MV-4-11 (cell line): ENCODE results near the gene PLD6.
"Not testable (repeated sequence)": the region's sequence is repeated elsewhere in the genome, so short reads cannot be mapped to it uniquely, and the experiment has no call there.

Experiments used
- DNase-seq: peaks from one replicate; lab custom pipeline; 2025; lab: John Stamatoyannopoulos, UW

PLD6 gene

GRCh38 chr17:17175917-17176316 lies 30.2 kb downstream of the PLD6 start:
- DNase-seq: peak; percentile 61

GRCh38 chr17:17175340-17175739 lies 30.8 kb downstream of the PLD6 start:
- DNase-seq: no peak

GRCh38 chr17:17173921-17174320 lies 32.2 kb downstream of the PLD6 start:
- no peak for DNase-seq

GRCh38 chr17:17172990-17173389 lies 33.1 kb downstream of the PLD6 start:
- DNase-seq: peak; percentile 86

GRCh38 chr17:17172001-17172939 lies 33.9 kb downstream of the PLD6 start:
- DNase-seq: peak; percentile 3

GRCh38 chr17:17171186-17171585 lies 34.9 kb downstream of the PLD6 start:
- DNase-seq: no peak

GRCh38 chr17:17170346-17170985 lies 35.7 kb downstream of the PLD6 start:
- DNase-seq: no peak

GRCh38 chr17:17169396-17169795 lies 36.7 kb downstream of the PLD6 start:
- DNase-seq: no peak

GRCh38 chr17:17168401-17168800 lies 37.7 kb downstream of the PLD6 start:
- DNase-seq: no peak

- DNase-seq: no peak
These were observed 38.1 kb downstream of the PLD6 start for GRCh38 chr17:17167986-17168385.

GRCh38 chr17:17167356-17167755 lies 38.8 kb downstream of the PLD6 start:
- DNase-seq: no peak

- no peak for DNase-seq
These were observed 39.7 kb downstream of the PLD6 start for GRCh38 chr17:17166446-17166845.

GRCh38 chr17:17165666-17166308 lies 40.3 kb downstream of the PLD6 start:
- no peak for DNase-seq

GRCh38 chr17:17164676-17165075 lies 41.5 kb downstream of the PLD6 start:
- no peak for DNase-seq

- no peak for DNase-seq
These were observed 42.0 kb downstream of the PLD6 start for GRCh38 chr17:17164156-17164555.

- DNase-seq: no peak
These were observed 44.4 kb downstream of the PLD6 start for GRCh38 chr17:17161759-17162158.

- DNase-seq: no peak
These were observed 45.0 kb downstream of the PLD6 start for GRCh38 chr17:17161121-17161520.

GRCh38 chr17:17159571-17159970 lies 46.6 kb downstream of the PLD6 start:
- no peak for DNase-seq

- DNase-seq: not testable (repeated sequence)
These were observed 47.6 kb downstream of the PLD6 start for GRCh38 chr17:17158506-17158905.

- DNase-seq: no peak
These were observed 49.1 kb downstream of the PLD6 start for GRCh38 chr17:17157041-17157440.

GRCh38 chr17:17156511-17156910 lies 49.6 kb downstream of the PLD6 start:
- no peak for DNase-seq

- DNase-seq: no peak
These were observed 50.0 kb downstream of the PLD6 start for GRCh38 chr17:17156107-17156506.

- DNase-seq: no peak
These were observed 50.6 kb downstream of the PLD6 start for GRCh38 chr17:17155568-17155967.
